Thoracic aorta (tissue), 2 donors: Measurements from ENCODE around the gene F8. TPM values are rescaled to one million over a fixed set of nuclear protein-coding genes. Genes with fewer than 3 reads are reported as not detected.

ENCODE experiments used
- ATAC-seq: fragments of 150-250 bp; one replicate; pipeline ENCODE4 v1.8.0; 2017; ENCODE audit warnings: low read depth; ENCODE audit not compliant: insufficient number of reproducible peaks, low FRiP score
- DNase-seq: peaks from one replicate; pipeline ENCODE4 v3.0.0-alpha.2; 2020; ENCODE audit warnings: low spot score
- H3K27ac ChIP-seq, 2 donors: fragments of 200-600 bp; sonication (generic); 1 replicate in 1 of 2; 2 replicates in 1 of 2; pipeline ENCODE4 v1.5.1; 2016; ENCODE audit warnings: mild to moderate bottlenecking in 2 of 2, moderate library complexity in 2 of 2
- H3K27me3 ChIP-seq: fragments of 200-600 bp; sonication (generic); replicated peaks from 2 replicates; pipeline ENCODE4 v1.6.0; 2016; ENCODE audit warnings: mild to moderate bottlenecking; ENCODE audit not compliant: insufficient read depth
- H3K36me3 ChIP-seq: fragments of 200-600 bp; sonication (generic); one replicate; pipeline ENCODE4 v1.5.1; 2016
- H3K4me1 ChIP-seq, 2 donors: fragments of 200-600 bp; sonication (generic); 1 replicate in 1 of 2; 2 replicates in 1 of 2; pipeline versions ENCODE4 v1.5.1 to v1.6.0; 2016; ENCODE audit warnings: low read depth in 2 of 2, mild to moderate bottlenecking in 1 of 2; ENCODE audit not compliant: control insufficient read depth in 1 of 2
- H3K4me3 ChIP-seq: fragments of 200-600 bp; sonication (generic); 2 replicates; pipeline ENCODE4 v1.5.1; 2016; ENCODE audit warnings: mild to moderate bottlenecking
- H3K9me3 ChIP-seq: fragments of 200-600 bp; sonication (generic); 2 replicates; pipeline ENCODE4 v1.5.1; 2016
- CTCF ChIP-seq: fragments of 200-600 bp; sonication (generic); IDR thresholded peaks from one replicate; pipeline ENCODE4 v1.5.1; 2019; ENCODE audit warnings: antibody characterized with exemption
- total RNA-seq, 2 donors: library from RNA; depleted of rRNA; stranded (reverse); fragments of >200 nt; gene quantifications; one replicate each; pipeline versions ENCODE4 v1.1.0 to v1.2.3, GENCODE V29; 2016

Gene F8
- total RNA-seq, 2 donors from 2014 or later: 7.7 to 18.1 TPM

DNA sequence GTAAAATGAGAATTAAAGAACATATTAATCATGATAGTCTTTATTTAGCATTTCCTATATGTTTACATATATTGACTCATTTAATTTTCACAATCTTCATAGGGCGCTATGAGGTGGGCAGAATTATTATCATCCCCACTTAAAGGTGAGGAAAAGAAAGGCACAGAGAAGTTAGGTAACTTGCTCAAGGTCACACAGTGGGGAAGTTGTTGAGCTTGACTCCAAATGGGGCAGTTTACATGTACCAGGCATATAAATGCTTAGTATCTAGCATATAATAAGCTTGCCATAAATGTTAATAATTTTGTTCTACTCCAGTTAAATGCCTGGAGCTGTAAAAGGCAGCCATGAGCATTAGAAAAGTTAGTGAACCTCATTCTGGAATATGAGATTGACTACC is 46.9 kb upstream of the F8 start:
- H3K27ac ChIP-seq: no peak overlapping the region
- H3K27me3 ChIP-seq: no peaks in the 10 kb centered on the region
- no peaks in the 10 kb centered on the region for H3K36me3 ChIP-seq
- peaks cover 4 to 7% of the 10 kb centered on the region in 2 donors for H3K4me1 ChIP-seq
- no peak for TF ChIP-seq CTCF
- ATAC-seq (no peak), DNase-seq (no peak)
- H3K4me3 ChIP-seq: peak overlapping the region; percentile 86
- no peaks in the 10 kb centered on the region for H3K9me3 ChIP-seq

DNA sequence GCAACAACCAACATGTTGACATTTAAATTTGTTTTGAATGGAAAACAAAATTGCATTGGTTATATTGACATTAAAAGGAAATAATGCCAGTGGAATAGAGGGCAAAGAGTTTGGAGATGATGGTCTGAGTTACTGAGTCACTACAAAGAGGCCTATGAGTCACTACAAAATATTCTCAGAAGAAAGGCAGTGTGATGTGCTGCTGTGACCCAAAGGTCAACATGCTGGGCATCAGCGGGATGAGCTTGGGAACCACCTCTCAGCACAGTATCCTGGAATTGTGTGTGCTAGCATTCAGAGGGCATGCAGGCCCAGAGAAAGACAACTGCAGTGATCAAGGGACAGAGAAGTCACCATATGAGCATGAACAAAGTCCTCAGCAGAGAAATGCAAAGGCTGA is 45.6 kb upstream of the F8 start:
- no peak for DNase-seq
- no peak overlapping the region for H3K27ac ChIP-seq
- peaks cover 4 to 7% of the 10 kb centered on the region in 2 donors for H3K4me1 ChIP-seq

GRCh38 chrX:155065035-155065734 is 42.7 kb upstream of the F8 start:
- Histone ChIP-seq H3K27me3 (no peaks in the 10 kb centered on the region), H3K27ac (no peak overlapping the region), H3K4me1 (no peaks in the 10 kb centered on the region), H3K36me3 (no peaks in the 10 kb centered on the region), H3K4me3 (no peak overlapping the region), H3K9me3 (no peaks in the 10 kb centered on the region)
- ATAC-seq: no peak
- no peak for DNase-seq
- no peak for TF ChIP-seq CTCF

More for the DNA sequence above, 45.6 kb upstream of the F8 start:
- no peak for ATAC-seq
- Histone ChIP-seq H3K27me3 (no peaks in the 10 kb centered on the region), H3K4me3 (no peak overlapping the region), H3K36me3 (no peaks in the 10 kb centered on the region), H3K9me3 (no peaks in the 10 kb centered on the region)
- no peak for TF ChIP-seq CTCF

DNA sequence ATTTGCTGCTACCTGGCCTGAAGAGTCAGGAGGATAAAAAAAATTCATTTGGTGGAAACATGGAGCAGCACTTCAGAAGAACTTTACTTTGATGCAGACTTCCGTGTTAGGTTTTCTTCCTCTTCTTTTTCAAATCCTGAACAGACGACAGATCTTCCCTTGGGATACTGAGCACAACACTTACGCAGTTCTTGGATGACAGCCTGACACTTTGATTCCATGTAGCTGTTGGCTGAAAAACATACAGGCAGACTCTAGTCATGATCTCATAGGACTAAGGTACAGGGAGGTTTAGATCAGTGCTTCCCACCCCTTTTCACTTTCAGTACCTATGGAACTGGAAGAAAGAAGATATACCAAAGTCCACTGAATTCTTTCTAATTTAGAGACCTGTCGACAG is 39.2 kb upstream of the F8 start:
- no peak for TF ChIP-seq CTCF
- ATAC-seq (no peak), DNase-seq (no peak)
- no peak overlapping the region for H3K4me3 ChIP-seq
- no peaks in the 10 kb centered on the region for H3K27me3 ChIP-seq
- no peaks in the 10 kb centered on the region for H3K36me3 ChIP-seq
- H3K27ac ChIP-seq: no peak overlapping the region
- H3K9me3 ChIP-seq: no peaks in the 10 kb centered on the region
- no peaks in the 10 kb centered on the region for H3K4me1 ChIP-seq

GRCh38 chrX:155056877-155057792 is 34.6 kb upstream of the F8 start:
- Histone ChIP-seq H3K27ac (peak overlapping the region in 1 of 2 donors; percentile 44), H3K4me1 (no peaks in the 10 kb centered on the region), H3K4me3 (peak overlapping the region; percentile 62), H3K27me3 (no peaks in the 10 kb centered on the region), H3K9me3 (no peaks in the 10 kb centered on the region), H3K36me3 (no peaks in the 10 kb centered on the region)
- DNase-seq: no peak
- peak; percentile 66 for TF ChIP-seq CTCF
- ATAC-seq: peak; percentile 82
